OCI-LY1 (cell line): ENCODE measurements around the gene CHN1.

Experiments
- EZH2 ChIP-seq: fragments of 200-600 bp; sonication (generic), shearing (Covaris generic); IDR thresholded peaks from 2 replicates; pipeline ENCODE4 v1.8.0; 2017; ENCODE audit warnings: borderline replicate concordance, mixed run types, mild to moderate bottlenecking, antibody characterized with exemption, low read length, moderate library complexity, mixed read lengths
- TF ChIP-seq, protein P1 (sequence below): fragments of 200-600 bp; sonication (generic), shearing (Covaris generic); IDR thresholded peaks from 2 replicates; pipeline ENCODE4 v1.5.1; 2017; ENCODE audit warnings: mild to moderate bottlenecking, antibody characterized with exemption, low read length, moderate library complexity, mixed read lengths

DNA sequence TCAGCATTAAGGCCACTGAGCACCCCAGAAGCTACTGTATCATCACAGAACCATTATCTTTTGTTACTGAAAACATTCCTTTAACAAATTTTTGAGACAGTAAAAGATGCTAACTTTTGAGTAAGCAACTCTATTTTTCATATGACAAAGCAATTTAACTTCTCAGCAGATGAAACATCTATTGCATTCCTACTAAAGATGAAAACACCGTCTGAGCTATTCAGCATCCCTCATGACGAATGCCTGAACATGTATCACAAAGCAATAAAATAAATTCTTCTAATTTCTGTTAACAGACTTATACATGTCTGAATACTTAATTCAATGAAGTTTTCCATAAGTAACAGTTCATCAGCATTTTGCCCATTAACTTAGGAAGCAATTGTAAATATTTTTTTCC, 23.9 kb downstream of the CHN1 start:
- TF ChIP-seq, protein P1, sequence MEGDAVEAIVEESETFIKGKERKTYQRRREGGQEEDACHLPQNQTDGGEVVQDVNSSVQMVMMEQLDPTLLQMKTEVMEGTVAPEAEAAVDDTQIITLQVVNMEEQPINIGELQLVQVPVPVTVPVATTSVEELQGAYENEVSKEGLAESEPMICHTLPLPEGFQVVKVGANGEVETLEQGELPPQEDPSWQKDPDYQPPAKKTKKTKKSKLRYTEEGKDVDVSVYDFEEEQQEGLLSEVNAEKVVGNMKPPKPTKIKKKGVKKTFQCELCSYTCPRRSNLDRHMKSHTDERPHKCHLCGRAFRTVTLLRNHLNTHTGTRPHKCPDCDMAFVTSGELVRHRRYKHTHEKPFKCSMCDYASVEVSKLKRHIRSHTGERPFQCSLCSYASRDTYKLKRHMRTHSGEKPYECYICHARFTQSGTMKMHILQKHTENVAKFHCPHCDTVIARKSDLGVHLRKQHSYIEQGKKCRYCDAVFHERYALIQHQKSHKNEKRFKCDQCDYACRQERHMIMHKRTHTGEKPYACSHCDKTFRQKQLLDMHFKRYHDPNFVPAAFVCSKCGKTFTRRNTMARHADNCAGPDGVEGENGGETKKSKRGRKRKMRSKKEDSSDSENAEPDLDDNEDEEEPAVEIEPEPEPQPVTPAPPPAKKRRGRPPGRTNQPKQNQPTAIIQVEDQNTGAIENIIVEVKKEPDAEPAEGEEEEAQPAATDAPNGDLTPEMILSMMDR: no peak
- no peak for TF ChIP-seq EZH2
